ENCODE results near the gene KIF5C. TPM values are rescaled to one million over a fixed set of nuclear protein-coding genes. Genes with fewer than 3 reads are reported as not detected.

Gene KIF5C
- total and polyA plus RNA-seq, 2 experiments from 2014 or later: 45.0 to 49.1 TPM

GRCh38 chr2:149075105-149075504, 200.1 kb downstream of the KIF5C start:
- H3K9me3 Mint-ChIP-seq: no peaks in the 10 kb centered on the region
- DNase-seq (ENCODE audit: low spot score): no peak

More at GRCh38 chr2:149075105-149075504, 200.1 kb downstream of the KIF5C start:
- Mint-ChIP-seq H3K27ac (no peak overlapping the region), H3K27me3 (ENCODE audit: insufficient read depth, low read depth, poor library complexity) (peaks cover 9% of the 10 kb centered on the region), H3K4me1 (peaks cover 49% of the 10 kb centered on the region), H3K4me3 (no peak overlapping the region), H3K36me3 (ENCODE audit: low read depth) (no peaks in the 10 kb centered on the region)
- H3K27ac ChIP-seq (ENCODE audit: low read depth): no peak overlapping the region
- no peak overlapping the region for H3K4me2 ChIP-seq
- no peaks in the 10 kb centered on the region for H3F3A ChIP-seq (replicated peaks; ENCODE audit: low read depth)
- H3K36me3 ChIP-seq (ENCODE audit: insufficient read depth): no peaks in the 10 kb centered on the region
- H3K9me2 ChIP-seq (ENCODE audit: insufficient read depth): no peaks in the 10 kb centered on the region
- no peak for ATAC-seq
- peaks cover 34% of the 10 kb centered on the region for H3K4me1 ChIP-seq (ENCODE audit: insufficient read depth)
- no peak overlapping the region for H2AFZ ChIP-seq
- H3K4me3 ChIP-seq: no peak overlapping the region
- H3K79me2 ChIP-seq (replicated peaks; ENCODE audit: insufficient read depth): no peaks in the 10 kb centered on the region
- no peaks in the 10 kb centered on the region for H3K27me3 ChIP-seq (ENCODE audit: insufficient read depth)
- no peaks in the 10 kb centered on the region for H4K20me1 ChIP-seq (replicated peaks; ENCODE audit: insufficient read depth)
- TF ChIP-seq CREB1 (CRISPR knock-in tag; IDR thresholded peaks at IDR 0.05; ENCODE audit: low read depth) (no peak), ETS1 (IDR thresholded peaks at IDR 0.05) (no peak), POLR2AphosphoS5 (IDR thresholded peaks at IDR 0.05; ENCODE audit: low read depth) (no peak), EZH2 (IDR thresholded peaks at IDR 0.05; ENCODE audit: low read depth, unreplicated experiment) (no peak), STAT1 (IDR thresholded peaks at IDR 0.05; ENCODE audit: unreplicated experiment) (no peak), EZH2phosphoT487 (IDR thresholded peaks at IDR 0.05; ENCODE audit: unreplicated experiment) (no peak)
- TF ChIP-seq, protein P1, sequence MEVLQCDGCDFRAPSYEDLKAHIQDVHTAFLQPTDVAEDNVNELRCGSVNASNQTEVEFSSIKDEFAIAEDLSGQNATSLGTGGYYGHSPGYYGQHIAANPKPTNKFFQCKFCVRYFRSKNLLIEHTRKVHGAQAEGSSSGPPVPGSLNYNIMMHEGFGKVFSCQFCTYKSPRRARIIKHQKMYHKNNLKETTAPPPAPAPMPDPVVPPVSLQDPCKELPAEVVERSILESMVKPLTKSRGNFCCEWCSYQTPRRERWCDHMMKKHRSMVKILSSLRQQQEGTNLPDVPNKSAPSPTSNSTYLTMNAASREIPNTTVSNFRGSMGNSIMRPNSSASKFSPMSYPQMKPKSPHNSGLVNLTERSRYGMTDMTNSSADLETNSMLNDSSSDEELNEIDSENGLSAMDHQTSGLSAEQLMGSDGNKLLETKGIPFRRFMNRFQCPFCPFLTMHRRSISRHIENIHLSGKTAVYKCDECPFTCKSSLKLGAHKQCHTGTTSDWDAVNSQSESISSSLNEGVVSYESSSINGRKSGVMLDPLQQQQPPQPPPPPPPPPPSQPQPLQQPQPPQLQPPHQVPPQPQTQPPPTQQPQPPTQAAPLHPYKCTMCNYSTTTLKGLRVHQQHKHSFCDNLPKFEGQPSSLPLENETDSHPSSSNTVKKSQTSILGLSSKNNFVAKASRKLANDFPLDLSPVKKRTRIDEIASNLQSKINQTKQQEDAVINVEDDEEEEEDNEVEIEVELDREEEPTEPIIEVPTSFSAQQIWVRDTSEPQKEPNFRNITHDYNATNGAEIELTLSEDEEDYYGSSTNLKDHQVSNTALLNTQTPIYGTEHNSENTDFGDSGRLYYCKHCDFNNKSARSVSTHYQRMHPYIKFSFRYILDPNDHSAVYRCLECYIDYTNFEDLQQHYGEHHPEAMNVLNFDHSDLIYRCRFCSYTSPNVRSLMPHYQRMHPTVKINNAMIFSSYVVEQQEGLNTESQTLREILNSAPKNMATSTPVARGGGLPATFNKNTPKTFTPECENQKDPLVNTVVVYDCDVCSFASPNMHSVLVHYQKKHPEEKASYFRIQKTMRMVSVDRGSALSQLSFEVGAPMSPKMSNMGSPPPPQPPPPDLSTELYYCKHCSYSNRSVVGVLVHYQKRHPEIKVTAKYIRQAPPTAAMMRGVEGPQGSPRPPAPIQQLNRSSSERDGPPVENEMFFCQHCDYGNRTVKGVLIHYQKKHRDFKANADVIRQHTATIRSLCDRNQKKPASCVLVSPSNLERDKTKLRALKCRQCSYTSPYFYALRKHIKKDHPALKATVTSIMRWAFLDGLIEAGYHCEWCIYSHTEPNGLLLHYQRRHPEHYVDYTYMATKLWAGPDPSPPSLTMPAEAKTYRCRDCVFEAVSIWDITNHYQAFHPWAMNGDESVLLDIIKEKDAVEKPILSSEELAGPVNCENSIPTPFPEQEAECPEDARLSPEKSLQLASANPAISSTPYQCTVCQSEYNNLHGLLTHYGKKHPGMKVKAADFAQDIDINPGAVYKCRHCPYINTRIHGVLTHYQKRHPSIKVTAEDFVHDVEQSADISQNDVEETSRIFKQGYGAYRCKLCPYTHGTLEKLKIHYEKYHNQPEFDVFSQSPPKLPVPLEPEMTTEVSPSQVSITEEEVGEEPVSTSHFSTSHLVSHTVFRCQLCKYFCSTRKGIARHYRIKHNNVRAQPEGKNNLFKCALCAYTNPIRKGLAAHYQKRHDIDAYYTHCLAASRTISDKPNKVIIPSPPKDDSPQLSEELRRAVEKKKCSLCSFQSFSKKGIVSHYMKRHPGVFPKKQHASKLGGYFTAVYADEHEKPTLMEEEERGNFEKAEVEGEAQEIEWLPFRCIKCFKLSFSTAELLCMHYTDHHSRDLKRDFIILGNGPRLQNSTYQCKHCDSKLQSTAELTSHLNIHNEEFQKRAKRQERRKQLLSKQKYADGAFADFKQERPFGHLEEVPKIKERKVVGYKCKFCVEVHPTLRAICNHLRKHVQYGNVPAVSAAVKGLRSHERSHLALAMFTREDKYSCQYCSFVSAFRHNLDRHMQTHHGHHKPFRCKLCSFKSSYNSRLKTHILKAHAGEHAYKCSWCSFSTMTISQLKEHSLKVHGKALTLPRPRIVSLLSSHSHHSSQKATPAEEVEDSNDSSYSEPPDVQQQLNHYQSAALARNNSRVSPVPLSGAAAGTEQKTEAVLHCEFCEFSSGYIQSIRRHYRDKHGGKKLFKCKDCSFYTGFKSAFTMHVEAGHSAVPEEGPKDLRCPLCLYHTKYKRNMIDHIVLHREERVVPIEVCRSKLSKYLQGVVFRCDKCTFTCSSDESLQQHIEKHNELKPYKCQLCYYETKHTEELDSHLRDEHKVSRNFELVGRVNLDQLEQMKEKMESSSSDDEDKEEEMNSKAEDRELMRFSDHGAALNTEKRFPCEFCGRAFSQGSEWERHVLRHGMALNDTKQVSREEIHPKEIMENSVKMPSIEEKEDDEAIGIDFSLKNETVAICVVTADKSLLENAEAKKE (CRISPR knock-in tag; IDR thresholded peaks at IDR 0.05): no peak

All from GM23338 (cell line).